Panc1 (cell line): ENCODE results near the gene LRIG2.

Experiments
- CTCF ChIP-seq: fragments of 450-650 bp; IDR thresholded peaks from 2 replicates; pipeline ENCODE4 v1.5.1; 2017; ENCODE audit warnings: mild to moderate bottlenecking
- POLR2AphosphoS5 ChIP-seq: IDR thresholded peaks from 2 replicates; pipeline ENCODE4 v1.6.1; 2012; ENCODE audit warnings: mild to moderate bottlenecking, low read depth, low read length, moderate library complexity
- REST ChIP-seq, 2 experiments: IDR thresholded peaks; 2 replicates each; pipeline ENCODE4 v1.6.1; 2011 to 2012; ENCODE audit warnings: low read depth in 2 of 2, control low read depth in 1 of 2, low read length in 1 of 2, mild to moderate bottlenecking in 1 of 2, moderate library complexity in 1 of 2; ENCODE audit not compliant: insufficient read depth in 1 of 2
- SIN3A ChIP-seq: IDR thresholded peaks from 2 replicates; pipeline ENCODE4 v1.6.1; 2012; ENCODE audit warnings: low read depth, mild to moderate bottlenecking, low read length, moderate library complexity, borderline replicate concordance; ENCODE audit not compliant: insufficient read depth
- TCF7L2 ChIP-seq: IDR thresholded peaks from 2 replicates; pipeline ENCODE4 v1.6.1; 2011; ENCODE audit warnings: mild to moderate bottlenecking, low read depth, low read length, inconsistent platforms

- no peak for TF ChIP-seq REST (IDR thresholded peaks at IDR 0.05; ENCODE audit: insufficient read depth in 1 of 2, low read depth in 2 of 2, low read length in 1 of 2)
- TF ChIP-seq POLR2AphosphoS5, result no peak
- TF ChIP-seq CTCF, result no peak
- TF ChIP-seq TCF7L2, result no peak
- TF ChIP-seq SIN3A, result no peak
Observed at GRCh38 chr1:113041569-113042284, 31.3 kb upstream of the LRIG2 start.
